Measurements from ENCODE around the gene OR8H3. TPM values are rescaled to one million over a fixed set of nuclear protein-coding genes. Genes with fewer than 3 reads are reported as not detected.

OR8H3 gene
- total and polyA plus RNA-seq, 4 donors = not detected

DNA sequence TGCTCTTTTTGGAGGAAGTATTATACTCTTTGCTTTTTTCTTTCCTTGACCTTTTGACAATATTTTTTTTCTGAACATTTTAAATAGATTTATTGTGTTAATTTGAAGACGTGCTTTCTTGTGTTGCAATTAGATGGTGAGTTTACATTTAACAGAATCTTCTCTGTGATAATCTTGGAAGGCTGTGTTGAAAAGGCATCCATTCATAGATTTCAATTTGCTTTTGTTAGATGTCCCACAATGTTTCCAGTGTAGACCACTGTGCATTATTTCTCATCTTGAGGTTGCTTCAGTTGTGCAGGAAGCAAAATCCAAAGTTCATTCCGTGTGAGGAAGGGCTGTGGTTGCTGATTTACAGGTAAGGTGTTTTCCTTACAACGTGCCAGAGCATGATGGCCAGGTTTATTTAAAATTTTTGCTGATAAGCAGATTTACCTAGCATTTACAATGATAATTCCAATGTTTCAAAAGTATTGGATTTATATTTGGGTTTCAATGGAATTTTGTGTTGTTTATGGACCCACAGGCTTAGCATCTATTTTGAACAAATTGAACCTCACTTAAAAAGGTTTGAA lies 50.2 kb downstream of the OR8H3 start:
- H3K36me3 ChIP-seq (ENCODE audit: control insufficient read depth, insufficient read depth, low read length) = no peaks in the 10 kb centered on the region
- WGBS (ENCODE audit: insufficient coverage) = 78% methylated on average over 1 of the region's 3 CpGs
- no peak for DNase-seq (ENCODE audit: low read depth in 4 of 6, low spot score in 6 of 6)
- H3K4me1 ChIP-seq (ENCODE audit: control insufficient read depth, insufficient read depth, low read length) = no peaks in the 10 kb centered on the region
- H3K27ac ChIP-seq (ENCODE audit: low read depth, low read length) = no peak overlapping the region
- H3K9me3 ChIP-seq (ENCODE audit: control insufficient read depth, insufficient read depth, low read length) = no peaks in the 10 kb centered on the region
- H3K27me3 ChIP-seq (ENCODE audit: control insufficient read depth, insufficient read depth, low read length) = no peaks in the 10 kb centered on the region
- H3K4me3 ChIP-seq (ENCODE audit: low read depth, low read length) = no peak overlapping the region

Small RNAs within 50 kb of the gene (small RNA-seq; reads per million reads assigned to genes)
- gene OR8I4P (ENCODE audit: low replicate concordance) = not detected

Other genes starting within 250 kb of the OR8H3 start
- not detected for gene TRIM51, start 239.1 kb upstream of the OR8H3 start, total RNA-seq
- gene TRIM51, start 239.1 kb upstream of the OR8H3 start, polyA plus RNA-seq (ENCODE audit: insufficient read length in 2 of 2) = not detected
- not detected for gene OR5W2, start 207.8 kb upstream of the OR8H3 start, total RNA-seq
- not detected for gene OR5W2, start 207.8 kb upstream of the OR8H3 start, polyA plus RNA-seq (ENCODE audit: insufficient read length in 2 of 2)
- gene OR5I1, start 186.0 kb upstream of the OR8H3 start, total RNA-seq = not detected
- not detected for gene OR5I1, start 186.0 kb upstream of the OR8H3 start, polyA plus RNA-seq (ENCODE audit: insufficient read length in 2 of 2)
- gene OR10AG1, start 152.4 kb upstream of the OR8H3 start, total RNA-seq = not detected
- gene OR10AG1, start 152.4 kb upstream of the OR8H3 start, polyA plus RNA-seq (ENCODE audit: insufficient read length in 2 of 2) = not detected
- gene OR5F1, start 127.7 kb upstream of the OR8H3 start, total RNA-seq = not detected
- not detected for gene OR5F1, start 127.7 kb upstream of the OR8H3 start, polyA plus RNA-seq (ENCODE audit: insufficient read length in 2 of 2)
- not detected for gene OR5AS1, start 94.7 kb upstream of the OR8H3 start, total RNA-seq
- under 1 TPM; 0.05 TPM for gene OR5AS1, start 94.7 kb upstream of the OR8H3 start, polyA plus RNA-seq (ENCODE audit: insufficient read length in 2 of 2)
- not detected for gene OR8I2, start 29.1 kb upstream of the OR8H3 start, total RNA-seq
- gene OR8I2, start 29.1 kb upstream of the OR8H3 start, polyA plus RNA-seq (ENCODE audit: insufficient read length in 2 of 2) = not detected
- not detected for gene OR8H2, start 18.7 kb upstream of the OR8H3 start, total RNA-seq
- gene OR8H2, start 18.7 kb upstream of the OR8H3 start, polyA plus RNA-seq (ENCODE audit: insufficient read length in 2 of 2) = not detected
- not detected for gene OR8J3, start 17.8 kb downstream of the OR8H3 start, total RNA-seq
- gene OR8J3, start 17.8 kb downstream of the OR8H3 start, polyA plus RNA-seq (ENCODE audit: insufficient read length in 2 of 2) = not detected
- not detected for gene OR8K5, start 37.9 kb downstream of the OR8H3 start, total RNA-seq
- not detected for gene OR8K5, start 37.9 kb downstream of the OR8H3 start, polyA plus RNA-seq (ENCODE audit: insufficient read length in 2 of 2)
- gene OR5J2, start 54.2 kb downstream of the OR8H3 start, total RNA-seq = not detected
- not detected for gene OR5J2, start 54.2 kb downstream of the OR8H3 start, polyA plus RNA-seq (ENCODE audit: insufficient read length in 2 of 2)
- not detected for gene OR5T2, start 111.9 kb downstream of the OR8H3 start, total RNA-seq
- gene OR5T2, start 111.9 kb downstream of the OR8H3 start, polyA plus RNA-seq (ENCODE audit: insufficient read length in 2 of 2) = not detected
- gene OR5T3, start 129.9 kb downstream of the OR8H3 start, total RNA-seq = not detected
- not detected for gene OR5T3, start 129.9 kb downstream of the OR8H3 start, polyA plus RNA-seq (ENCODE audit: insufficient read length in 2 of 2)
- not detected for gene OR5T1, start 151.8 kb downstream of the OR8H3 start, total RNA-seq
- not detected for gene OR5T1, start 151.8 kb downstream of the OR8H3 start, polyA plus RNA-seq (ENCODE audit: insufficient read length in 2 of 2)
- gene OR8H1, start 169.9 kb downstream of the OR8H3 start, total RNA-seq = not detected
- gene OR8H1, start 169.9 kb downstream of the OR8H3 start, polyA plus RNA-seq (ENCODE audit: insufficient read length in 2 of 2) = not detected
- gene OR8K3, start 192.8 kb downstream of the OR8H3 start, total RNA-seq = not detected
- not detected for gene OR8K3, start 192.8 kb downstream of the OR8H3 start, polyA plus RNA-seq (ENCODE audit: insufficient read length in 2 of 2)
- gene OR8K1, start 223.7 kb downstream of the OR8H3 start, total RNA-seq = not detected
- gene OR8K1, start 223.7 kb downstream of the OR8H3 start, polyA plus RNA-seq (ENCODE audit: insufficient read length in 2 of 2) = not detected
- not detected for gene OR8J1, start 231.9 kb downstream of the OR8H3 start, total RNA-seq
- not detected for gene OR8J1, start 231.9 kb downstream of the OR8H3 start, polyA plus RNA-seq (ENCODE audit: insufficient read length in 2 of 2)